DMS114 treated with DMSO at 0.1 percent for 48 hours (cell line): Measurements from ENCODE around the gene KAT2B.

Experiments used
- DNase-seq: peaks from one replicate; lab custom pipeline; 2025; ENCODE audit not compliant: unreplicated experiment; lab: John Stamatoyannopoulos, UW

The KAT2B gene

DNA sequence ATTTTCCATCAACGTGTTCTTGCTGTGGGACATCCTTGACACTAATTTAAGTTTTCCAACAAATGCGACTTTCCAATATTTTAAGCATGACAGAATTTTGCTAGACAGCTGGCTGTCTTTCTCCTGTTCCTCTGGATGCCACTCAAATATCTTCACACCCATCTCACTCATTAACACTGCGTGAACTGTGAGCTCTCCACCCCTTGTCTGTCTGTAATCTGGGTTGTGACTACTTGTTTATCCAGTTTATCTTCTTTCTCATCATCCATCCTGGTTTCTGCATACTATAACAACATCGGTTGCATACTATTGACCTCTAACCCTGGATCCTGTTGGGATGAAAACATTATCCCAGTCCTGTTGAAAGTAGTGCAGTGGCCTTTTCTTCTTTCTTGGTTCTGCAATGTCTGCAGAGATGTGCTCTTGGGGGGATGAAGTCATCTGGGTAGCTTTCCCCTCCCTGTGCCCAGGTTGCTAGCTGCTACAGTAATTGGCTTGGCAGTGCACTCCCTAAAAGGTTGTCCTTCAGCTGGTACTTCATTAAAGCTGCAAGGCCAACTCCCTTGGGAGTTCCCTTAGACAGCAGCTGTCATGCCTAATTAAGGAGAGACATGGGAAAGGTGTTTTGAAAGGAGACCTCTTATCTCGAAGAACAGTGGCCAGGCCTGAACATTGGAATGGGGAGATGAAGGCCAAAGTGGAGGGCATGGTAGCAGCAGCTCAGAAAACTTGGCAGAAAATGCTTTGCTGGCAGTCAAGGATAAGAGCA is 24.7 kb downstream of the KAT2B start:
- no peak for DNase-seq

- DNase-seq: no peak
These were observed 25.8 kb downstream of the KAT2B start for GRCh38 chr3:20066079-20066478.

- no peak for DNase-seq
These were observed 26.8 kb downstream of the KAT2B start for GRCh38 chr3:20066850-20067617.

GRCh38 chr3:20068512-20069177 is 28.4 kb downstream of the KAT2B start:
- DNase-seq: no peak

DNA sequence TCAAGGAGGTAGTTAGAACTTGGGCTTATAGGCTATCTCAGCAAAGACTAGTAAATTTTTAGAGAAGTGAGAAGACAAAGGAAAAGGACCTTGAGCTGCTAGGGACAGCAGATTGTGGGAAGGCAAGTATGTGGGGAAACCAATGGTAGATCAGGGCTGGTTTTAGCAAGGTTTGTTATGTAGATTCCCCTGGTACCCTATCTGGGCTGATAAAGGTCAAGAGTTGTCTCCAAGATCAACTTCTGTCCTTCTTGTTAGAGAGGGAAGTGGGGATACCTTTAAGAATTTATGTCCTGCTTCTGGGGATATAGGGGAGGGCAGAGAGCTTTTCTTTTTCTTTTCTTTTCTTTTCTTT is 28.9 kb downstream of the KAT2B start:
- DNase-seq: no peak

DNA sequence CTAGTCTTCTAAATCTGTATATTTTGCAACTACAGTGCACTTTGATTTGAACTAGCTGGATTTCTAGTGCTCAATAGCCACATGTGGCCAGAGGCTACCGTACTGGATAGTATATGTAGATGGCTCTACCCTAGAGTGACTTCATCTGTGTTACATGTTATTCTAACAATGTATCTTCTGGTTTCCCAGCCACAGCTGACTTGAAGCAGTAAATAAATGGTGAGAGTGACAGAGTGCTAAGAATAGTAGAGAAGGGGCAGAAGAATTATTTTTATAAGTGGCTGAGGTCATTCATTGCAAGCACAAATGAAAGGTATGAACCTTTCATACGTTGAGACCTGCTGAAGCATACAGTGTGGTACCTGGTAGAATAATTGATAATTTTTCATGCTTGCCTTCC is 30.9 kb downstream of the KAT2B start:
- no peak for DNase-seq

- DNase-seq: no peak
These were observed 32.2 kb downstream of the KAT2B start for GRCh38 chr3:20072422-20072821.

- no peak for DNase-seq
These were observed 32.8 kb downstream of the KAT2B start for GRCh38 chr3:20073068-20073467.

- DNase-seq: no peak
These were observed 33.4 kb downstream of the KAT2B start for GRCh38 chr3:20073683-20074082.

- DNase-seq: no peak
These were observed 34.2 kb downstream of the KAT2B start for GRCh38 chr3:20074226-20075063.

DNA sequence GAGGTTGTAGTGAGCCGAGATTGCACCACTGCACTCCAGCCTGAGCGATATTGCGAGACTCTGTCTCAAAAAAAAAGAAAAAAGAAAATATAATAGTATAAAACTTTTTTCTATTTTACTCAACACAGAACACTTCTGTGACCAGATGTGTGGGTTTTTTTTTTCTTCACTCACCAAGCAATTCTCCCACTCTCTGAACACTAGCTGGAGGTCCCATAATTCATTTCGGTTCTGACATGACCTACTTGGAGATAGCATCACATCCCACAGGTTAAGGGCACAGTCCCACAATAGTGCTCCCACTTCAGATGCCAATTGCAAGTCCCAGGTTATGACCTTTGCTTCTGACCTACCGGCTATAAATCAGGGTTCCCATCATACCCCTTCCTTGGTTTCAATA is 35.0 kb downstream of the KAT2B start:
- no peak for DNase-seq

DNA sequence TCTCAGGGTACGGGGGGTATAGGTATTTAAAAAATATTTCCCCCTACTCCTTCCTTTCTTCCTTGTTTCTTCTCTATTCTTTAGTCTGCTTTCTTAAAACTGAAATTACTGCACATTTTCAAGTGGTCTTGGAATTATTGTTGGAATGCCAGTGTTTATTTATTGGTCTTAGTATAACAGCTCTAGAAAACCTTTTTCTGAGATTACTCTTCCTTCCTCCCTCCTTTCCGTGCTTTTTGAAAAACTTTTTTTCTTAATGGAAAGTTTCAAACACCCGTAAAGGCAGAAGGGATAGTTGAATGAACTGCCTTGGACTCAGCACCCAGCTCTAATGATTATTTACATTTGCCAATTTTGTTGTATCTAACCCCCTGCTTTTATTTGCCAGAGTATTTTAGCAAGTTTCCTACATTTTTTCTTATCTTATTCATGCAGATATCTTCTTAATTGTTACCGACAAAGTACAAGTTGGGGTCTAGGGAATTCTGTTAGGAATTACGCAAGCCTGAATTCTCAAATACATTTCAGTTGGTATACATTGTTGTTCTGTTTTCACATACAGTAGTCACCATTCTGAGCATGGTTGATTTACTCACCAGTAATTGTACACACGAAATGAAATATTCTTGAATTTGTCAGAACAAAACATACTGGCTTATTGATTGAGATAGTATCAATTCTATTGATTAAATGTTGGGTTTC is 36.2 kb downstream of the KAT2B start:
- no peak for DNase-seq

GRCh38 chr3:20077068-20077467 is 36.8 kb downstream of the KAT2B start:
- no peak for DNase-seq

DNA sequence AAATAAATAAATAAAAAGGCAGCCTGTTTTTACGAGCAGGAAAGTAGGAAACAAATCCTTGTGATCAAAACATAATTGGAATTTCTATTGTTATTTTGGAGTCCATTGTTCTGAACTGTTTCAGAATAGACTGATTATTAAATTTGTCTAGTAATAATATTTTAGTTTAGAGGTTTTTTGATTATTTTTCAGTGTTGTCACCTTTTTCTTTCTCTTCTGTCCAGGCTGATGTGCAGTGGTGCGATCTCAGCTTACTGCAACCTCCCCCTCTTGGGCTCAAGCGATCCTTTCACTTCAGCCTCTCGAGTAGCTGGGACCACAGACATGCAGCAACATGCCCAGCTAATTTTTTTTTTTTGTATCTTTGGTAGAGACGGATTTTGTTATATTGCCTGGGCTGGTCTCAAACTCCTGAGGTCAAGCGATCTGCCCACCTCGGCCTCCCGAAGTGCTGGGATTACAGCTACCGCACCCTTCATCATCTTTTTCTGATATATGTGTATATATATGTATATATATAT is 38.0 kb downstream of the KAT2B start:
- DNase-seq: no peak

- no peak for DNase-seq
These were observed 39.4 kb downstream of the KAT2B start for GRCh38 chr3:20079621-20080020.

DNA sequence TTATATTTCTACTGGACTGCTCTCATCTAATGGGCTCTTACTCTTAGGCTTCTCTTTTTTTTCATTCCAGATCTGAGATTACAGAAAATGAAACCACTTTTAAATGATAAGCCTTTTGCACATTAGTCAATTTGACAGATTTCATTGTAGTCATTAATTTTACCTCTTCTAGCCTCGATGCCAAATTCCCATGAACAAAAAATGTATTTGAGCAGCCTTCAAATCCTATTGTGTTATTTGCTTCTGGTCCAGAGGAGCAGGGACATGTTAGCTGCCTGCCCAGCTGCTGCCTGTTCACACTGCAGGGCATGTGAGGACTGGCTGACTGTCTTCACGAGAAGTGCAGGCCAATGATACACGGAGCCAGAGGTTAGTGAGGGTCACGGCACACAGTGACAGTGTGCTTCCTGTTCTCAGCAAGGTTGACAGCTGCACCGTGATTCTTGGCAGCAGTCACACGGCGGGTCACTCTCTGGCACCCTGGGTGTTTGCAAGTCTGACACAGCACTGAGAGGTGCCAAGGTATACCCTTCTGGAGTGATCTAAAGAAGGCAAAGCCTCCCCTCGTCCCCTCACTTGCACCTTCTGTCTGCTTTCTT is 40.8 kb downstream of the KAT2B start:
- no peak for DNase-seq

- DNase-seq: no peak
These were observed 43.0 kb downstream of the KAT2B start for GRCh38 chr3:20083253-20083652.

DNA sequence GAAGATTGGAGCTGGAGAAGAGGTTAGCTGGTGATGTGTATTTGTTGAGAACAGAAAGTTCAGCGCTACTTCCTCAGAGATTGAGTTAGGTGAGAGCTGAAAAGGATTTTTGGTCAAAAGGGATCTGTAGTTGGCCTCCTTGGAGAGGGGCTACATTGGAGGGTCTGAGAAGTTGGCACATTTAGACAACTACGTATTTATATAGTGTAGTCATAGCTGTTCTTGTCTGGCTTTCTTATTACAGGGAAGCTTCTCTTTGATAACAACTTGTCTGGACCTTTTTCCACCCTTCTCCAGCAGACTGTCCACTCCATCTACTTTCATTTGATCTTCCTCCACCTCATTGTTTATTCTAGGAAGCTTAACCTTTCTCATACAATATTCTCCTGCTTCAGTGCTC is 43.7 kb downstream of the KAT2B start:
- DNase-seq: no peak

DNA sequence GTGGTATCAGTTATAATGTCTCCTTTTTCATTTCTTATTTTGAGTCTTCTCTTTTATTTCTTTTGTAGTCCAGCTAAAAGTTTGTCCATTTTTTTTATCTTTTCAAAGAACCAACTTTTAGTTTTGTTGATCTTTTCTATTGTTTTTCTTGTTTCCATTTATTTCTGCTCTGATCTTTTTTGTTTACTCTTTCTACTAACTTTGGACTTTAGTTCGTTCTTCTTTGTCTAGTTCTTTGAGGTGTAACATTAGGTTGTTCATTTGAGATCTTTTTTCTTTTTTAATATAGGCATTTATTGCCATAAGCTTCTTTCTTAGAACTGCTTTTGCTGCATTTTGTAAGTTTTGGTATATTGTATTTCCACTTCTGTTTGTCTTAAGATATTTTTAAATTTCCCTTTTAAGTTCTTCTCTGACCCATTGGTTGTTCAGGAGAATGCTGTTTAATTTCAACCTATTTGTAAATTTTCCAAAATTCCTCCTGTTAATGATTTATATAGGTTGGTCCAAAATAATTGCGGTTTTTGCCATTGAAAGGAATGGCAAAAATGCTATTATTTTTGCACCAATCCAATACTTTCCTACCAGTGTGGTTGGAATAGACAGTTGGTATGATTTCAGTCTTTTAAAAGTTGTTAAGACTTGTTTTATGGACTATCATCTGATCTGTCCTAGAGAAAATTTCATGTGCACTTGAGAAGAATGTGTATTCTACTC is 51.2 kb downstream of the KAT2B start:
- DNase-seq: no peak
